ENCODE data around the gene NFKBIE.
A peak's percentile ranks its signal among the peaks of the same experiment; 100 is the strongest.

Gene NFKBIE

DNA sequence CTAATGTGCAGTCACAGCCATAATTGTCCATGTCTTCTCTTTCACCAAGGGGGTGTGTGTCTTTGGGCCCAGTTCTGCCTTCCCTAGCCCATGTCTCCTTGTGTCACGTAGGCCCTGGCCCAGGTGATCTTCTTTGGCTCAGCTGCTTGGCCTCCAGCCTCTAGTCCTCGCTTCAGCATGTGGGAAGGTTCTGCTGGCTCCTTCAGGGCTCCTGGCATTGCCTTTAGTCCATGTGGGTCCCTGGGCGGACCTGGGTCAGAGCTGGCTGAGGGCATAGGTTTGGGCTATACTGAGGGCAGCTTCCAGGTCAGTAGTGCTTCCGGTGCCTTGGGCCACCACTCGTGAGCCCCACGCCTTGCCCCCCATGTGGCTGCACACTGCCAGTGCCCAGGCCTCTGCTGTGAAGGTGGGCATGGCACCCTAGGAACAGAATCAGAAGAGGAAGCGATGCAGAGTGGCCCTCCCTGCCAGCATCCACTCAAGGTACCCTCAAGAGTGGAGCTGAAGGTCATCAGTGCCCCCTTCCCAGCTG lies 35.0 kb upstream of the NFKBIE start:
- DNase-seq (ENCODE audit: low read depth, low spot score) = no peak
- CTCF ChIA-PET = interaction anchor here (1.0 to 16.0 kb wide), 4 partner anchors 12 to 43 kb away, joined by 3 to 158 read pairs (median 76); partner anchors contain the start of genes AARS2, NFKBIE and TMEM151B
- POLR2A ChIA-PET = interaction anchor here (0.6 kb wide), 1 partner anchor 18 kb away, joined by 5 read pairs; no protein-coding TSS in a partner anchor
- no peak overlapping the region for H3K4me3 ChIP-seq (ENCODE audit: low read depth, low read length)
- TF ChIP-seq, protein P1, sequence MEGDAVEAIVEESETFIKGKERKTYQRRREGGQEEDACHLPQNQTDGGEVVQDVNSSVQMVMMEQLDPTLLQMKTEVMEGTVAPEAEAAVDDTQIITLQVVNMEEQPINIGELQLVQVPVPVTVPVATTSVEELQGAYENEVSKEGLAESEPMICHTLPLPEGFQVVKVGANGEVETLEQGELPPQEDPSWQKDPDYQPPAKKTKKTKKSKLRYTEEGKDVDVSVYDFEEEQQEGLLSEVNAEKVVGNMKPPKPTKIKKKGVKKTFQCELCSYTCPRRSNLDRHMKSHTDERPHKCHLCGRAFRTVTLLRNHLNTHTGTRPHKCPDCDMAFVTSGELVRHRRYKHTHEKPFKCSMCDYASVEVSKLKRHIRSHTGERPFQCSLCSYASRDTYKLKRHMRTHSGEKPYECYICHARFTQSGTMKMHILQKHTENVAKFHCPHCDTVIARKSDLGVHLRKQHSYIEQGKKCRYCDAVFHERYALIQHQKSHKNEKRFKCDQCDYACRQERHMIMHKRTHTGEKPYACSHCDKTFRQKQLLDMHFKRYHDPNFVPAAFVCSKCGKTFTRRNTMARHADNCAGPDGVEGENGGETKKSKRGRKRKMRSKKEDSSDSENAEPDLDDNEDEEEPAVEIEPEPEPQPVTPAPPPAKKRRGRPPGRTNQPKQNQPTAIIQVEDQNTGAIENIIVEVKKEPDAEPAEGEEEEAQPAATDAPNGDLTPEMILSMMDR (IDR thresholded peaks at IDR 0.05; ENCODE audit: insufficient read depth, low read length, missing control alignments) = no peak

DNA sequence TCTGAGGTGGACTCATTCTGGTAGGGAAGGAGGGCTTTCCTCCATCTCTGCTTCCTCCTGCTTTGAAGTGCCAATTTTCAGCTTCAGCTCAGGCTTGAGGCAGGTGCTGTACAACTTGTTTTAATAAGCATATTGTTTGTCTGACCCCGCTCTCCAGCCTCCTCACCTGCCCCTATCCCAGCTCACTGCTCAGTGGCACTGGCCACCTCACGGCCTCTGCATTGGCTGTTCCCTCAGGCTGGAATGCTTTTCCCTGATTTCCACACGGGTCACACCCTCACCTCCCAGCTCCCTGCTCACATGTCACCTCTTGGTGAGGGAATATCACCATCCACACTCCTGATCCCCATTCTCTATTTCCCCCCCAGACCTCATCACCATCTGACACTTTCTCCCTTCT lies 33.5 kb upstream of the NFKBIE start:
- POLR2A ChIA-PET = interaction anchor here (0.8 kb wide), 1 partner anchor 34 kb away, joined by 3 read pairs; no protein-coding TSS in a partner anchor
- TF ChIP-seq, protein P1 (IDR thresholded peaks at IDR 0.05; ENCODE audit: insufficient read depth, low read length, missing control alignments) = no peak
- no peak overlapping the region for H3K4me3 ChIP-seq (ENCODE audit: low read depth, low read length)
- CTCF ChIA-PET = interaction anchor here (1.5 to 16.0 kb wide), 3 partner anchors 13 to 201 kb away, joined by 3 to 158 read pairs (median 148); partner anchors contain the start of genes AARS2, NFKBIE and TMEM151B
- no peak for DNase-seq (ENCODE audit: low read depth, low spot score)

DNA sequence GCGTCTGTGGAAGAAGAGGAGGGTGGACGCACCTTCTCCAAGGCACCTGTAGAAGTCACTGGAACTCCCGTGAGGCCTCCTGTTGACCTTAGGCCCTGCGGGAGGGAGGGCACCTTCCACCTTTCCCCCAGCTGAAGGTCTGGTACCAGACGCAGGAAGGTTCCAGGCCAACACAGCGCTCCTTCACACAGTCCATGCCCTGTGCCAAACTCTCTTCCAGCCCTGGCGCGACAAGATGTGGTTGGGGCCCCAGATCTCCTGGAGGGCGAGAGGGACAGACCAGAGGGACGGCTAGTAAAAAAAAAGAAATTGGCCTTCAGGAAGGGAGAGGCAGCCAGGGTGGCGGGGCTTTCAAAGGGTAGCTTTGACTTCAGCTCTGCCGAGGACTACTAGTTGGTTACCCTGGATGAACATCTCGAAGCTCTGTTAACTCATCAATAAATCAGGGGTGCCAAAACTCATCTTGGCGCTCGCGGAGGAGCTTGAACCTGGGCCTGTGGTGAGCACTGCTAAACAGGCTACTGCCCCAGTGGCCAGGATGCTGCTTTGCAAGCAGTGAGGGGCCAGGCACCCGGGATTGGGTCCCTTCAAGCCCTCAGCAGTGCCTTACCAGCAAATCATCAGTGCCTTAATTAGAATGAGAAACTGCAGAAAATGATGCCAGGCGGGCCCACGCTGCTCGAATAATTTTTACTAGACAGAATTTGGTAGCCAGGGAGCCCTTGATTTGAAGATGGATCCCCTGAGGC lies 32.9 kb upstream of the NFKBIE start:
- H3K4me3 ChIP-seq (ENCODE audit: low read depth, low read length) = no peak overlapping the region; the same call in 1 of the 2 replicates
- POLR2A ChIA-PET = interaction anchor here (0.8 to 1.6 kb wide), 2 partner anchors 11 to 34 kb away, joined by 3 to 5 read pairs; no protein-coding TSS in a partner anchor
- CTCF ChIA-PET = interaction anchor here (1.0 to 16.0 kb wide), 5 partner anchors 7 to 200 kb away, joined by 3 to 158 read pairs (median 4); partner anchors contain the start of genes AARS2, NFKBIE and TMEM151B
- TF ChIP-seq, protein P1 (IDR thresholded peaks at IDR 0.05; ENCODE audit: insufficient read depth, low read length, missing control alignments) = no peak
- no peak for DNase-seq (ENCODE audit: low read depth, low spot score)

DNA sequence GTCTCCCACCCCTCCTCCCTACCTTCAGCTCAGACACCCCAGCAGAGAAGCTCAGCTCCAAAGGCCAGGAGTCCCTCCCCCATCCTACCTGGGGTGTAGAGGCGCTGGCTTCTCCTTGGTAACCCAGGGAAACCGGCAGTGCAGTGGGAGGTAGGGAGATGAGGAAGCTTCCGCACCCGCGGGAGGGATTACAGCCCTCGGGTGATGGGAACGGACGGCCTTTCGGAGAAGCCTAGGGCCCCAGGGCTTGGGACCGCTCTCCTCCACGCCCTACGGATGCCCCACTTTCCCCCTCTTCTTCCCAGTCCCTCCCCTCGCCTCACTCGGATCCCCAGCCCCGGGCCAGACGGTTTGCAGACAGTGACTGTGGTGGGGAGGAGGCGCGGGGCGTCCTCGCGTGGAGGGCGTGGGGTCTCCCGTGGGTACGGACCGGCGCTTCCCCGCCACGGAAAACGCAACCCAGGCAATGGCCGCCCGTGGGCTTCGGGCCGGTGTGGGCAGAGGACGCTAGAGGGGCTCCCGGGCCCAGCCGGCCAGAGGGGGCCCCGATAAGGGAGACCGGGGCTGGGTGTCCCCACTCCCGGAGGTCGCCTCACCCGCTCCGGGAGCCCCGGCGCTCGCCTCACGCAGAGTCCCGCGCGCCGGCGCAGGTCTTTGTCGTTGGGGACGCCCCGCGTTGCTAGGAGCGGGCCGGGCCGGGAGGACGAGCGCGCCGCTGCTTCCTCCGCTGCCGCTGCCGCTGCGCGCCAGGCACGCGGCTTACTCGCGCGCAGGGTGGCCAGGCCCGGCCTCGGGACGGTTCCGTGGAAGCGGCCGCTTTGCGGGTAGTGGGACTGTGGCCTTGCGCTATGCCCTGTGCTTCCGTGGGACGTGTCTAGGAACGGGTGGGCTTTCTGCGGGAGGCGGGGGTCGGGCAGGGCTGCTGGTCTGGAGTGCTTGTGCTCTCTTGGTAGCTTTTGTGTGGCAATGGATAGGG lies 32.0 kb upstream of the NFKBIE start:
- ChIA-PET POLR2A (interaction anchor here (1.6 kb wide), 1 partner anchor 12 kb away, joined by 5 read pairs; no protein-coding TSS in a partner anchor), CTCF (interaction anchor here (1.0 to 16.0 kb wide), 5 partner anchors 8 to 199 kb away, joined by 3 to 158 read pairs (median 4); partner anchors contain the start of genes AARS2, NFKBIE and TMEM151B)
- H3K4me3 ChIP-seq (ENCODE audit: low read depth, low read length) = peak overlapping the region; percentile 43
- TF ChIP-seq, protein P1 (IDR thresholded peaks at IDR 0.05; ENCODE audit: insufficient read depth, low read length, missing control alignments) = no peak
- DNase-seq (ENCODE audit: low read depth, low spot score) = no peak

DNA sequence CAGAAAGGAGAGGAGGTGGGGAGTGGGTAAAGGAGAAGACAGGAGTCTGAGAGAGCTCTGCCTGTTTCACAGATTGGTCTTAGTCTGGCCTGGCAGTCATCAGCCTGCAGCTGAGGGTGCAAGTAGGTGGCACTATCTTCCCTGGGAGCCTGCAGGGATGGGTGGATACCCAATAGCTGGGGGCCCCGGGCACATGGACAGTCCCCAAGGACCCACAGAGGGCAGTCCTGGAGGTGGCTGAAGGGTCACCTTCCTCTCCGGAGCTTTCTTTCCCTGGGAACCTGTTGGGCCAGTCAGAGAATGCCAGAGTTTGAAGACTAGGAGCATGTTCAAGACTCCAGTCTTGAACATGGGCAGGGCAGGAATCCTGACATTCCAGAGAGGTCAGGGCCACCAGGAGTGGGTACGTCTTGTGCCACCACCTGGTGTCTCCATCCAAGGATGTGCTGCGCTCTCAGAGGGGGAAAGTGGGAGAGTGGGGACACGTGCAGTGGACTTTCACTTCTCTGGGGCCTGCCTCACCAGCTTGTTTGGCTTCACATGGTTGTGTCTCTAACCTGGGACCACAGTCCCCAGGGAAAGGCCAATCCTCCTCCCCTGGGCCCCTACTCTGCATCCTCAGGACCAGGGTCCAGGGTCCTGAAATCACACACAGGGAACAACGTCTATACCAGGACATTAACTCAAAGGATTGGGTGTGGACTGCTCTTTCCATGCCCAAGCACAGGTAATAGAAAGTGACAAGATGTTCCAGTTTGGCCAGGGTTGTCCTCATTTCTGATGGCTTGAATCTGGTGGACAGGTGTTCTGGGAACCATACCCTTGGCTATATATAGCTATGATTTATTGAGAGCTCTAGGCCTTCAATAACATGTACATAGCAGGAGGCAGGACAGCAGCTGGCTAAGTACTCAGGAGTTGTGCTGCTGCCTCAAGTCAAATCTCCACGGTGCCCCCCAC lies 29.8 kb upstream of the NFKBIE start:
- ChIA-PET CTCF (interaction anchor here (0.9 to 16.0 kb wide), 6 partner anchors 10 to 43 kb away, joined by 4 to 158 read pairs (median 18); partner anchors contain the start of genes AARS2, NFKBIE and TMEM151B), POLR2A (no interaction called here)
- no peak for DNase-seq (ENCODE audit: low read depth, low spot score)
- H3K4me3 ChIP-seq (ENCODE audit: low read depth, low read length) = no peak overlapping the region
- TF ChIP-seq, protein P1 (IDR thresholded peaks at IDR 0.05; ENCODE audit: insufficient read depth, low read length, missing control alignments) = no peak
